Measurements from ENCODE around the gene CPA4.

GRCh38 chr7:130299866-130300265 lies 6.9 kb downstream of the CPA4 start:
- TF ChIP-seq CTCF (IDR thresholded peaks at IDR 0.05; ENCODE audit: low read depth, low read length) (no peak), POLR2A (IDR thresholded peaks at IDR 0.05; ENCODE audit: extremely low read depth, insufficient read length) (no peak)
